Peyer's patch (tissue), 4 donors: ENCODE data around the gene POC1A. TPM values are rescaled to one million over a fixed set of nuclear protein-coding genes. Genes with fewer than 3 reads are reported as not detected.
A peak's percentile ranks its signal among the peaks of the same experiment; 100 is the strongest.
"Not testable (repeated sequence)": the region's sequence is repeated elsewhere in the genome, so short reads cannot be mapped to it uniquely, and the experiment has no call there.

Source experiments
- DNase-seq, 3 donors: peaks; one replicate each; pipeline ENCODE4 v3.0.0-alpha.2; 2017 to 2019
- H3K27ac ChIP-seq, 4 donors: fragments of 200-600 bp; sonication (generic); one replicate each; pipeline ENCODE4 v1.5.1; 2016 to 2019
- H3K27me3 ChIP-seq, 2 donors: fragments of 200-600 bp; sonication (generic); one replicate each; pipeline ENCODE4 v1.5.1; 2019
- H3K36me3 ChIP-seq, 3 donors: fragments of 200-600 bp; sonication (generic); one replicate each; pipeline ENCODE4 v1.5.1; 2016 to 2019
- H3K4me1 ChIP-seq, 4 donors: fragments of 200-600 bp; sonication (generic); one replicate each; pipeline ENCODE4 v1.5.1; 2016 to 2019
- H3K4me3 ChIP-seq, 4 donors: fragments of 200-600 bp; sonication (generic); 1 replicate in 3 of 4; 2 replicates in 1 of 4; pipeline ENCODE4 v1.5.1; 2016 to 2019; ENCODE audit warnings: mild to moderate bottlenecking in 1 of 4
- H3K9me3 ChIP-seq, 4 donors: fragments of 200-600 bp; sonication (generic); one replicate each; pipeline ENCODE4 v1.5.1; 2016 to 2019; ENCODE audit warnings: mild to moderate bottlenecking in 1 of 4
- POLR2A ChIP-seq, 2 donors: fragments of 450-650 bp; IDR thresholded peaks; one replicate each; pipeline ENCODE4 v1.5.1; 2017; ENCODE audit warnings: antibody characterized with exemption in 2 of 2, mild to moderate bottlenecking in 2 of 2, moderate library complexity in 2 of 2
- total RNA-seq, 4 donors: library from RNA; depleted of rRNA; stranded (reverse); fragments of >200 nt; gene quantifications; one replicate each; pipeline ENCODE4 v1.1.0, GENCODE V29; 2016
- TF ChIP-seq, protein P1 (sequence below), 6 experiments: fragments of 450-650 bp in 4 of 6; fragments of 200-600 bp in 2 of 6; sonication (generic) in 1 of 6; IDR thresholded peaks; one replicate each; pipeline ENCODE4 v1.5.1; 2017 to 2019; ENCODE audit warnings: antibody characterized with exemption in 6 of 6, mild to moderate bottlenecking in 3 of 6, moderate library complexity in 1 of 6

POC1A gene
- total RNA-seq, 4 donors from 2014 or later = 3.4 to 9.3 (median 6.5) TPM

DNA sequence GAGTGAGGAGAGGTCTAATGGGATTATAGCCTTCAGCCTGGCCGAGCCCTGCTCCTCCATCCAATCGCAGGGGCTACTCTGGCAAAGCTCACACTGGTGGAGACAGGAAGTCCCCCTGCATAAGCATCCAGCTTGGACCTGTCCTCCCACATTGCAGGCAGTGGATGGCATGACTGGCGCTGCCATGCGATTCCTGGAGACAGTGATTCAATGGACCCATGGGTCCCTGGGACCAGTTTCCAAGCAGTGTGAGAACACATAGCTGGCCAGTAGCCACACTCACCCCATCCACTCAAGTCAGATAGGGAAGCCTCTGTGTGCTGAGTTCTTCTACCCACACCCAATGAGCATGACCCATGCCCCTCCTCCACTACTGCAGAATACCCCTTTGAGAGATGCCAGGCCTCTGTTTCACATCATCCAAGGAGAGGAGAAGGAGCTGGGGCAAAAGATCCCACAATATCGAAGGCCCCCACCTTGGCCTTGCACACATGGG is 18.1 kb upstream of the POC1A start:
- H3K36me3 ChIP-seq = no peaks in the 10 kb centered on the region
- H3K4me3 ChIP-seq = no peak overlapping the region
- no peak for TF ChIP-seq POLR2A (IDR thresholded peaks at IDR 0.05)
- TF ChIP-seq, protein P1, sequence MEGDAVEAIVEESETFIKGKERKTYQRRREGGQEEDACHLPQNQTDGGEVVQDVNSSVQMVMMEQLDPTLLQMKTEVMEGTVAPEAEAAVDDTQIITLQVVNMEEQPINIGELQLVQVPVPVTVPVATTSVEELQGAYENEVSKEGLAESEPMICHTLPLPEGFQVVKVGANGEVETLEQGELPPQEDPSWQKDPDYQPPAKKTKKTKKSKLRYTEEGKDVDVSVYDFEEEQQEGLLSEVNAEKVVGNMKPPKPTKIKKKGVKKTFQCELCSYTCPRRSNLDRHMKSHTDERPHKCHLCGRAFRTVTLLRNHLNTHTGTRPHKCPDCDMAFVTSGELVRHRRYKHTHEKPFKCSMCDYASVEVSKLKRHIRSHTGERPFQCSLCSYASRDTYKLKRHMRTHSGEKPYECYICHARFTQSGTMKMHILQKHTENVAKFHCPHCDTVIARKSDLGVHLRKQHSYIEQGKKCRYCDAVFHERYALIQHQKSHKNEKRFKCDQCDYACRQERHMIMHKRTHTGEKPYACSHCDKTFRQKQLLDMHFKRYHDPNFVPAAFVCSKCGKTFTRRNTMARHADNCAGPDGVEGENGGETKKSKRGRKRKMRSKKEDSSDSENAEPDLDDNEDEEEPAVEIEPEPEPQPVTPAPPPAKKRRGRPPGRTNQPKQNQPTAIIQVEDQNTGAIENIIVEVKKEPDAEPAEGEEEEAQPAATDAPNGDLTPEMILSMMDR (IDR thresholded peaks at IDR 0.05) = no peak
- DNase-seq = no peak
- H3K4me1 ChIP-seq = no peaks in the 10 kb centered on the region
- no peaks in the 10 kb centered on the region for H3K9me3 ChIP-seq
- no peaks in the 10 kb centered on the region for H3K27me3 ChIP-seq
- H3K27ac ChIP-seq = no peak overlapping the region

- Histone ChIP-seq H3K4me3 (no peak overlapping the region), H3K27ac (peak overlapping the region in 1 of 4 donors; percentile 17), H3K36me3 (no peaks in the 10 kb centered on the region), H3K27me3 (no peaks in the 10 kb centered on the region), H3K9me3 (no peaks in the 10 kb centered on the region), H3K4me1 (no peaks in the 10 kb centered on the region)
- DNase-seq = no peak
- TF ChIP-seq, protein P1 (IDR thresholded peaks at IDR 0.05) = peak in 2 of 6 experiments; percentile 21 to 24
- TF ChIP-seq POLR2A (IDR thresholded peaks at IDR 0.05) = no peak
These were observed 17.5 kb upstream of the POC1A start for GRCh38 chr3:52171514-52172261.

GRCh38 chr3:52170217-52170616 is 16.0 kb upstream of the POC1A start:
- H3K27ac ChIP-seq, H3K4me1 ChIP-seq, DNase-seq, H3K27me3 ChIP-seq, H3K4me3 ChIP-seq, H3K9me3 ChIP-seq, H3K36me3 ChIP-seq: not testable (repeated sequence)

DNA sequence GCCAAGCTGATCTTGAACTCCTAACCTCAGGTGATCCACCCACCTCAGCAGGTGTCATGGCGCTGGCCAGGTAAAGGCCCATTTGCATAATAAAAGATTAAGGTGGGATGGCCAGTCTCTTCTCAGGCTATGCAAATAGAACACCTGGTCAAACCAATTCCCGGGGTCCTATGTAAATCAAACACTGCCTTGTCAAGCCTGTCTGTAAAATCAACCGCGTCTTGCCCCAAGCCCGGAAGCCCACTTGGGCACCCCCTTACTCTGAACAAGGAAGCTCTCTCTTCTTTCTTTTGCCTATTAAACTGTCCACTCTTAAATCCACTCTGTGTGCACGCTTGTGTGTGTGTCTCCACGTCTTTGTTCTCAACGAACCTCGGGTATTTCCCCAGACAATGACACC is 13.0 kb upstream of the POC1A start:
- Histone ChIP-seq H3K9me3 (no peaks in the 10 kb centered on the region), H3K27me3 (no peaks in the 10 kb centered on the region), H3K27ac (no peak overlapping the region), H3K4me1 (no peaks in the 10 kb centered on the region), H3K36me3 (no peaks in the 10 kb centered on the region), H3K4me3 (no peak overlapping the region)
- DNase-seq = no peak
- TF ChIP-seq, protein P1 (IDR thresholded peaks at IDR 0.05) = no peak
- TF ChIP-seq POLR2A (IDR thresholded peaks at IDR 0.05) = no peak

DNA sequence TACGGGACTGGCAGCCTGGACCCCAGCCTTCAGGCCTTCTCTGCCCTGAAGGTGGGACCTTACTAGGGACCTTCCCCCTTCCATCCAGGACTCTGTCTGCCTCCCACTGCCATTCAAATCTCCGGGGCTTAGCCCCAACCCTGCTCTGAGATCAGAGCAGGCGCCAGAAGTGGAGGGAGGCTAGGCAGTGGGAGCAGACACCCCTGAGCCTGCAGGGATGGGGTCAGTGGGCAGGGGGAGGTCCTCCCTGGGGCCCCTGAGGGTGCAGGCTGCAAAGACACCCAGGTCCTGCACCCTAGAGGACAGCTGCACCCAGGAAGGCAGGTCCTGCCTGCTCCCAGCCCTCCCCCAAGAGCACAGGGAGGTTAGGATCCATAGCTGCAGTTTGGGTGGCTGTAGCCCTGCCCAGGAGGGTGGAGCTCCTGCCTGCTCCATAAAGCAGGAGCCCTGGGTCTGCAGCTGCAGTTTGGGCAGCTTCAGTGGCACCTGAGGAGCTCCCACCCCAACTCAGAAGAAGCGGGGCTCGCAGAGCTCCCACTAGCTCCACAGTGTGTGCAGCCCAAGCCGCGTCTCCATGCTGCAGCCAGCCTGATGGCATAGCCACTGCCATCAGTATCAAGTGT is 8.1 kb upstream of the POC1A start:
- DNase-seq = no peak
- H3K27ac ChIP-seq = no peak overlapping the region
- H3K27me3 ChIP-seq = no peaks in the 10 kb centered on the region

GRCh38 chr3:52159503-52159902 is 5.3 kb upstream of the POC1A start:
- Histone ChIP-seq H3K4me1 (peaks cover 0 to 4% (median 0%) of the 10 kb centered on the region in 4 donors), H3K27ac (no peak overlapping the region), H3K27me3 (no peaks in the 10 kb centered on the region), H3K4me3 (no peak overlapping the region), H3K9me3 (no peaks in the 10 kb centered on the region), H3K36me3 (no peaks in the 10 kb centered on the region)
- DNase-seq = no peak
- TF ChIP-seq, protein P1 (IDR thresholded peaks at IDR 0.05) = no peak
- TF ChIP-seq POLR2A (IDR thresholded peaks at IDR 0.05) = no peak

More for the DNA sequence above, 8.1 kb upstream of the POC1A start:
- H3K4me1 ChIP-seq = no peaks in the 10 kb centered on the region
- no peak for TF ChIP-seq POLR2A (IDR thresholded peaks at IDR 0.05)
- TF ChIP-seq, protein P1 (IDR thresholded peaks at IDR 0.05) = no peak
- H3K36me3 ChIP-seq = no peaks in the 10 kb centered on the region
- no peak overlapping the region for H3K4me3 ChIP-seq
- H3K9me3 ChIP-seq = no peaks in the 10 kb centered on the region
